OCI-LY7 (cell line): ENCODE results near the gene LGR6.

ENCODE experiments used
- CTCF ChIP-seq: fragments of 200-600 bp; sonication (generic); conservative IDR thresholded peaks from 2 replicates; pipeline ENCODE4 v1.5.1; 2014; ENCODE audit warnings: mild to moderate bottlenecking, antibody characterized with exemption, low read length, moderate library complexity, mixed read lengths
- EZH2phosphoT487 ChIP-seq: fragments of 200-600 bp; sonication (generic); IDR thresholded peaks from 2 replicates; pipeline ENCODE4 v1.6.1; 2018; ENCODE audit warnings: low read depth, borderline replicate concordance, mild to moderate bottlenecking, mixed run types, antibody characterized with exemption, low read length, moderate library complexity, mixed read lengths

DNA sequence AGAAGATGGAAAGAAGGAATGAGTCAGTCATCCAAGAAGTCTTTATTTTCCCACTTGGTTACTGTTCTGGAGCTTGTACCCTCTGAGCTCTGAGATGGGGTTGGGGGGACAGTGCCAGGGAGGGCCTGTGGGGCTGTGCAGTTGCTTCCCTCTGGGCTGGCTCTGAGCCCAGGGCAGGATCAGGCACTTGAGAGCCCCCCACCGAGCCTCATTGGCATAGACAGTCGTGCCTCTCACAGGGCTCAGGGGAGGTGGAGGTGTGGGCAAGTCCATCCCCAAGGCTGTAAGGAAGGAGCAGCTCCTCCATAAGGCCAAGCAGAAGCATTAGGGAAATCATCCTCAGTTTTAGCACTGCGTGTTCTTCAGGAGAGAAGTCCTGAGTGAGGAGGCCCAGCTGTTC, 46.6 kb upstream of the LGR6 start:
- TF ChIP-seq CTCF = no peak
- no peak for TF ChIP-seq EZH2phosphoT487
